Measurements from ENCODE around the gene HAPLN2. TPM values are rescaled to one million over a fixed set of nuclear protein-coding genes. Genes with fewer than 3 reads are reported as not detected.
"Not testable (repeated sequence)": the region's sequence is repeated elsewhere in the genome, so short reads cannot be mapped to it uniquely, and the experiment has no call there.

Gene HAPLN2
- total and polyA plus RNA-seq, 8 donors: 0.33 to 0.37 TPM; not detected in 6

DNA sequence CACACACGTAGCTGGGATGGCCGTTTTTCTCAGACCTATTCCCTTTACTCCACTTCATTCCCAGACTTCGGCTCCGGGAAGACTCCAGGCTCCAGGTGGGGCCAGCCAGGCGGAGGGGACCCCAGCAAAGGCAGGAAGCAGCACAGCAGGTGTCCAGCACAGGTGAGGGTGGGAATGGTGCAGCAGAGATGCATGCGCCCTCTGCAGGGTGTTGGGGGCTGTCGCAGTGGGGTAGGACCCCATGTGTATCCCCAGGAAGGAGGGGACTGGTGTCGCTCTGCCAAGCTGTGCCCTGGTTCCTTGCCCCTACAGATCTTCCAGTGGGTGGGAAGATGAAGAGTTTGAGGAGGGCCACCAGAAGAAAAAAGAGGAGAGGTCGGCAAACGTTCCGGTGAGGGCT, 34.4 kb upstream of the HAPLN2 start:
- TF ChIP-seq, protein P1, sequence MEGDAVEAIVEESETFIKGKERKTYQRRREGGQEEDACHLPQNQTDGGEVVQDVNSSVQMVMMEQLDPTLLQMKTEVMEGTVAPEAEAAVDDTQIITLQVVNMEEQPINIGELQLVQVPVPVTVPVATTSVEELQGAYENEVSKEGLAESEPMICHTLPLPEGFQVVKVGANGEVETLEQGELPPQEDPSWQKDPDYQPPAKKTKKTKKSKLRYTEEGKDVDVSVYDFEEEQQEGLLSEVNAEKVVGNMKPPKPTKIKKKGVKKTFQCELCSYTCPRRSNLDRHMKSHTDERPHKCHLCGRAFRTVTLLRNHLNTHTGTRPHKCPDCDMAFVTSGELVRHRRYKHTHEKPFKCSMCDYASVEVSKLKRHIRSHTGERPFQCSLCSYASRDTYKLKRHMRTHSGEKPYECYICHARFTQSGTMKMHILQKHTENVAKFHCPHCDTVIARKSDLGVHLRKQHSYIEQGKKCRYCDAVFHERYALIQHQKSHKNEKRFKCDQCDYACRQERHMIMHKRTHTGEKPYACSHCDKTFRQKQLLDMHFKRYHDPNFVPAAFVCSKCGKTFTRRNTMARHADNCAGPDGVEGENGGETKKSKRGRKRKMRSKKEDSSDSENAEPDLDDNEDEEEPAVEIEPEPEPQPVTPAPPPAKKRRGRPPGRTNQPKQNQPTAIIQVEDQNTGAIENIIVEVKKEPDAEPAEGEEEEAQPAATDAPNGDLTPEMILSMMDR (IDR thresholded peaks at IDR 0.05): no peak
- TF ChIP-seq EP300 (IDR thresholded peaks at IDR 0.05) (no peak), POLR2A (IDR thresholded peaks at IDR 0.05) (no peak), POLR2AphosphoS5 (IDR thresholded peaks at IDR 0.05) (no peak)
- DNase-seq: peak in 1 of 2 donors; percentile 53
- Histone ChIP-seq H3K27ac (no peak overlapping the region), H3K4me3 (no peak overlapping the region), H3K4me1 (peaks cover 0 to 9% (median 6%) of the 10 kb centered on the region in 4 donors), H3K9me3 (no peaks in the 10 kb centered on the region), H3K27me3 (no peaks in the 10 kb centered on the region), H3K36me3 (no peaks in the 10 kb centered on the region)
- WGBS, 5 donors: 40 to 44% (median 42%) methylated on average over 11 of the region's 11 CpGs
- intact Hi-C loops (cut with DNase I; ENCODE audit: low total_unique reads): no loop called here

DNA sequence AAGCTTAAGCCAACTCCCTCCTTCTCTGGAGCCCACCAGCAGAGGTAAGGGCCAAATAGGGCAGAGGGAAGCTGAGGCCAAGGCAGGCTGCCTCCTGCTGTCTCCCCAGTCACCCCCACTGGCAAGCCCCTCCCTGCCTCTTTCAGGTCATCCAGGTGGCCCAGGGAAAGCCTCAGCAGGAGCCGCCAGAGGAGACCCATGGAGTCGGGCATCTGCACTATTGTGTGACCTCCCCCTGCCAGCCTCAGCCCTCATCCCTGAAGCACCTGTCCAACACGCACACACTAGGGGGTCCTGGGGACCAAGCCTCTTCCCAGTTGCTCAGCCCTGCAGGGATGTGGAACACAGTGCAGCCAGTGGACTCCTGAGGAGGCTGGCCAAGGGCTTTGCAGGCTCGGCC, 32.9 kb upstream of the HAPLN2 start:
- Histone ChIP-seq H3K27me3 (no peaks in the 10 kb centered on the region), H3K9me3 (no peaks in the 10 kb centered on the region), H3K4me3 (no peak overlapping the region), H3K27ac (no peak overlapping the region), H3K36me3 (no peaks in the 10 kb centered on the region), H3K4me1 (peaks cover 4 to 17% (median 13%) of the 10 kb centered on the region in 4 donors)
- intact Hi-C loops (cut with DNase I; ENCODE audit: low total_unique reads): no loop called here
- WGBS, 5 donors: 67 to 83% (median 70%) methylated on average over 3 to 4 of the region's 4 CpGs
- no peak for DNase-seq
- TF ChIP-seq EP300 (IDR thresholded peaks at IDR 0.05): no peak
- no peak for TF ChIP-seq POLR2AphosphoS5 (IDR thresholded peaks at IDR 0.05)
- TF ChIP-seq, protein P1 (IDR thresholded peaks at IDR 0.05): no peak
- TF ChIP-seq POLR2A (IDR thresholded peaks at IDR 0.05): no peak

DNA sequence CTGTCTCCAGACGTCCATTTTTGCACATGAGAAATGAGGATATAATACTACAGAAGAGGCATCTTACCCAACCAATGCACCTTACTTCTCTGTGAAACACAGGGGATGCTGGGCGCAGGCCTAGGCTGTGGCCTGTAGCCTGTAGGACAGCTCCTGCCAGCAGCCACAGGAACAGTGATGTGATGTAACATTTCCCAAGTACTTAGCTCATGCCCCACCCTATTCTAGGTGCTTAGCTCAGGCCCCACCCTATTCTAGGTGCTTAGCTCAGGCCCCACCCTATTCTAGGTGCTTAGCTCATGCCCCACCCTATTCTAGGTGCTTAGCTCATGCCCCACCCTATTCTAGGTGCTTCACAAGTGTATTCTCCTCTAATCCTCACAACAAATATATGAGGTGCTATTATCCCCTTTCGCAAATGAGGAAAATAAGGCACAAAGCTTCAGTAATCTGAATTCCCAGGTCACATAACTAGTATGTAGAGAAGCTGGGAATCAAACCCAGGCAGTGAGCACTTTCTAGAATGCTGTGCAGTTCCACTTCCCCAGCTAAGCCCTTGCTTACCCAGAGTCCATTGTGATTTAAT, 32.2 kb upstream of the HAPLN2 start:
- H3K9me3 ChIP-seq: no peaks in the 10 kb centered on the region
- H3K27ac ChIP-seq: no peak overlapping the region
- no peaks in the 10 kb centered on the region for H3K27me3 ChIP-seq
- no peak for TF ChIP-seq POLR2A (IDR thresholded peaks at IDR 0.05)
- TF ChIP-seq, protein P1 (IDR thresholded peaks at IDR 0.05): no peak
- no peak for TF ChIP-seq POLR2AphosphoS5 (IDR thresholded peaks at IDR 0.05)
- no peak for TF ChIP-seq EP300 (IDR thresholded peaks at IDR 0.05)
- no peak for DNase-seq
- H3K4me3 ChIP-seq: no peak overlapping the region
- peaks cover 5 to 19% (median 15%) of the 10 kb centered on the region in 4 donors for H3K4me1 ChIP-seq
- no peaks in the 10 kb centered on the region for H3K36me3 ChIP-seq
- intact Hi-C loops (cut with DNase I; ENCODE audit: low total_unique reads): no loop called here
- 88 to 94% (median 93%) methylated on average over 3 of the region's 3 CpGs for WGBS, 5 donors

DNA sequence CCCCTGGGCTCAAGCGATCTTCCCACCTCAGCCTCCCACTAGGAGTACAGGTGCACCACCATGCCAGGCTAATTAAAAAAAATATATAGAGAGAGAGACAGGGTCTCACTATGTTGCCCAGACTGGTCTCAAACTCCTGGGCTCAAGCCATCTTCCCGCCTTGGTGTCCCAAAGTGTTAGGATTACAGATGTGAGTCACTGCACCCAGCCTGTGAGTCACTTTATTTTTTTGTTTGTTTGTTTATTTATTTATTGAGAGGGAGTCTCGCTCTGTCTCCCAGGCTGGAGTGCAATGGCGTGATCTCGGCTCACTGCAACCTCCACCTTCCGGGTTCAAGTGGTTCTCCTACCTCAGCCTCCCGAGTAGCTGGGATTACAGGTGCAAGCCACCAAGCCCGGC, 31.3 kb upstream of the HAPLN2 start:
- intact Hi-C loops (cut with DNase I; ENCODE audit: low total_unique reads); H3K9me3 ChIP-seq; DNase-seq; H3K4me3 ChIP-seq; H3K27ac ChIP-seq; H3K27me3 ChIP-seq; H3K36me3 ChIP-seq: not testable (repeated sequence)
- 80 to 98% (median 90%) methylated on average over 8 of the region's 8 CpGs for whole genome bisulfite sequencing, 5 donors
- H3K4me1 ChIP-seq: peaks cover 10 to 29% (median 25%) of the 10 kb centered on the region in 4 donors

DNA sequence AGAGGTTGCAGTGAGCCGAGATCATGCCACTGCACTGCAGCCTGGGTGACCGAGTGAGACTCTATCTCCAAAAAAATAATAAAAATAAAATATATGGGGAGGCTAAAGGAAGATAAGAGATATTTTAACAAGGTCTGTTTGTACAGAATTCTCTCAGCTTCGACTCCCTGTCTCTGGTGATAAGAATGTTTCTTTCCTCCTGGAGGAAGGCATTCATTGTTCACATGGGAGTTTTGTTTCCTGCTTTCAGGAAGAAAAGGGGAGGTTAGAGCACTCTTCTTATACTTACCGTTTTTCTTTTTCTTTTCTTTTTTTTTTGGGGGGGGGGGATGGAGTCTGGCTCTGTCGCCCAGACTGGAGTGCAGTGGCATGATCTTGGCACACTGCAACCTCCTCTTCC, 29.7 kb upstream of the HAPLN2 start:
- H3K9me3 ChIP-seq: no peaks in the 10 kb centered on the region
- no peak overlapping the region for H3K4me3 ChIP-seq
- no peaks in the 10 kb centered on the region for H3K27me3 ChIP-seq
- intact Hi-C loops (cut with DNase I; ENCODE audit: low total_unique reads): no loop called here
- no peak overlapping the region for H3K27ac ChIP-seq
- peaks cover 10 to 23% (median 21%) of the 10 kb centered on the region in 4 donors for H3K4me1 ChIP-seq
- no peak for TF ChIP-seq POLR2A (IDR thresholded peaks at IDR 0.05)
- no peak for TF ChIP-seq POLR2AphosphoS5 (IDR thresholded peaks at IDR 0.05)
- TF ChIP-seq, protein P1 (IDR thresholded peaks at IDR 0.05): no peak
- no peak for TF ChIP-seq EP300 (IDR thresholded peaks at IDR 0.05)
- DNase-seq: no peak
- WGBS, 5 donors: 56 to 66% (median 58%) methylated on average over 5 of the region's 5 CpGs
- peaks cover under 1 to 21% (median 16%) of the 10 kb centered on the region in 4 donors for H3K36me3 ChIP-seq

Data from stomach (tissue), 9 donors.